ENCODE results near the gene CMIP.

DNA sequence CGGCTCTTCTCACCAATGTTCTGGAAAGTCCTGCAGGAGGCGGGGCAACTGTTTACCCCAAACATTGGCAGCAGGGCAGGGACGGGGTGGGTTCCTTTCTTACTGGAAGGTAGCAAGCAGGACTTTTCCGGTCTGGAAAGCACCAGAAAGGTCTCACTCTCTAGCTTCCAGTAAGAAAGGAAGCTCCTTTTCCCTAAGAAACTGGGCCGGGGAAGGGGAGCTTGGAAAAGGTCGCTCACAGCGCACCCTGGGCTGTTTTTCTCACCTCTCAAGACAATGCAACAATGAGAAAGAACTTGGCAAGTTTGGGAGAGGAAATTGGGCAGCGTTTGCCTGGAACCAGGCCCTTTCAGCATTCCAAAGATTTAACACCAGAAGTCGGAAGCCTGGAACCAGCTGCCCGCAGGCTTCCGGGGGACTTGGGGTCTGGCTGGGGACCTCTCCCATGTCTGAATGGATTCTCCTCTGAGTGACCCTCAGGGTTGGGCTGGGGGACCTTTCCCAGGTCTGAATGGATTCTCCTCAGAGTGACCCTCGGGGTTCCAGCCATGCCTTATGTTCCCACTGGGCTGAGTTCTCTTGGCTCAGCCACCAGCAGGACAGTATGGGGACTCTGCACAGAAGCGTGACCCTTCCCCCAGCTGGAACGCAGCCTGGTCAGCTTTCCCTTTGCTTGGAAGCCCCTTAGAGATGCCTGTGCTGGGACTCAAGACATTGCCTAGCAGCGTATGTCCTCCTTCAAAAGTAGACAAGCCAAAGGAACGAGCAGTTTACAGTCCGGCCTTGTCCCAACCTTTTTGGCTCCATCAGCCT is 167.9 kb downstream of the CMIP start:
- no peak for TF ChIP-seq POLR2A (IDR thresholded peaks at IDR 0.05)
- TF ChIP-seq POLR2AphosphoS5 (IDR thresholded peaks at IDR 0.05) = peak; percentile 60

Data from prostate gland (tissue), 1 donor.